ENCODE measurements around the gene TMEM256.

Gene TMEM256

DNA sequence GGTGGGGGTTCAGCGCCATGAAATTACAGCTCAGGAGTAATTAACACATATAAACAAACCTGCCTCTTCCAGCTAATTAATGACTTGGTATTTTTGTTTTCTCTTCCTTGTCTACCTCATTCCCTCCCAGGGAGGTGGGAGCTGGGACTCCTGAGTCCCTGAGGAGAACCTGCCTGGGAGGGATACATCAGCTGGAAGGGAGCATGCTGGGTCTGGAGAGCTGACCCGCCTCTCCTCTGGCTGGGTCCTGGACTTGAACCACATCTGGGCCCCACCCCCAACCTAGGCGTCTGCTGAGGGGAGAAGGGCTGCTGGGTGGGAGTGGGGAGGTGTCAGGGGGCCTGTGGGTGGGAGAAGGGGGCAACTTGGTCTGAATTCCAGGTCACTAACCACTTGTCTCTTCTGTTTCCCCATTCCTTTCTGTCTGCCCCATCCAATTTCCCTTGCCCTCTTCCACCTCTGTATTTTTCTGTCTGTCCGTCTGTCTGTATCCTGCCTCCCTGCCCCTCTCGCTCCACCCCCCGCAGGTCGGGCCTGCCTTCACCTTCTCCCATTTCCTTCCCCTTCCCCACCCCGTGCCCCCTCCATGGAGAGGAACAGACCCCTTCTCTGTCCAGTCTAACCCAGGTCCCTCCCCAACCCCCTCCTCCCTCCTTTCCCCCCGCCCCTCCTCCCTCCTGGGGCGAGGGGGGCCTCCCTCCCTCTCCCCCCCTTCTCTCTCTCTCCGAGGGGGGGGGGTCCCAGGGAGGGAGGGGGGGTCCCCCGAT, 3.8 kb upstream of the TMEM256 start, which contains the start of gene NLGN2:
TSS of gene NLGN2 (plus strand) at position 361 of the 767 bp plus-strand sequence. CDS start 411 bp downstream, outside the sequence.
- DNase-seq (ENCODE audit: low read depth), result no peak

DNA sequence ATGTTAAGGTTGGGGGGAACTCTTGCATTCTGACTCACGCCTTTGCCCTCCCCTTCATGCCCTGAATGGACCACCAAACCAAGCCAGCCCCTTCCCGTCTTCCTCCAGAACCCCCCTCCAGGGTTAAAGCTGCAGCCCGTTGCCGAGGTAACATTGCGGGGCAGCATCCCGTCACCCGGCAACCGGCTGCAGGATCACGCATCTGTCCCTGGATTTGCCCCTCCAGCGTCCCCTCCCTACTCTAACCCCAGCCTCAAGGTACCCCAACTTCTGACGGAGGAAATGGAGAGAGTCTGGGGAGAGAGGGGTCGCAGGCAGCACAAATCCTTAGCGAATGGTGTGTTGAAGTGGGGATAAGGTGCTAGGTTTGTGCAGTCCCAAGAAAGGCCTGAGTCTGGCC, 3.2 kb upstream of the TMEM256 start:
- DNase-seq (ENCODE audit: low read depth), result no peak

DNA sequence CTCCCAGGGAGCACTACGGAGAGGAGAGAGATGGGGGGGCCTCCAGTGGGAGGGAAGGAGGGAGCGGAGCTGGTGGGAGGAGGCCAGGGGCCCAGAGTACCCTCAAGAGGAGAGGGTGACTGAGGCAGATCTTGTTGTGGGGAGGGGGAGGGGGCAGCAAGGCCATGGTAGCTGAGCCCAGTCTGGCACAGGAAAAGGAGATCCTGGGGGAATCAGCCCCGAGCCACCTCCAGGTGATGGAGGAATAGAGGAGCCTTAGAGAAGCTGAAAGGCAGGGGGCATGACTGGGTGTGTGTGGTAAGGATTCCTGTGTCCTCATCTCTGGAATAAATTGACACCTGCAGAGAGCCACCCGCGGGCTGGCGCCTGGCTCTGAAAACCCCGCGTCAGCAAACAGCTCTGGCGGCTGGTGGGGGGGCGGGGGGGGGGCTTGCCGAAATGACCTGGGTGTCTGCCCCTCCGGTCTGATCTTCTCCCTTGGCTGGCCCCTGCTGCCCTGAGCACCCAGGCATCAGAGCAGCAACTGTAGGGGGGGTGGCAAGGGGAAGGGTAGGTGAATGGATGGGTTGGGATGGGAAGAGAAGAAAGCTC, 2.4 kb upstream of the TMEM256 start:
- DNase-seq (ENCODE audit: low read depth), result no peak

DNA sequence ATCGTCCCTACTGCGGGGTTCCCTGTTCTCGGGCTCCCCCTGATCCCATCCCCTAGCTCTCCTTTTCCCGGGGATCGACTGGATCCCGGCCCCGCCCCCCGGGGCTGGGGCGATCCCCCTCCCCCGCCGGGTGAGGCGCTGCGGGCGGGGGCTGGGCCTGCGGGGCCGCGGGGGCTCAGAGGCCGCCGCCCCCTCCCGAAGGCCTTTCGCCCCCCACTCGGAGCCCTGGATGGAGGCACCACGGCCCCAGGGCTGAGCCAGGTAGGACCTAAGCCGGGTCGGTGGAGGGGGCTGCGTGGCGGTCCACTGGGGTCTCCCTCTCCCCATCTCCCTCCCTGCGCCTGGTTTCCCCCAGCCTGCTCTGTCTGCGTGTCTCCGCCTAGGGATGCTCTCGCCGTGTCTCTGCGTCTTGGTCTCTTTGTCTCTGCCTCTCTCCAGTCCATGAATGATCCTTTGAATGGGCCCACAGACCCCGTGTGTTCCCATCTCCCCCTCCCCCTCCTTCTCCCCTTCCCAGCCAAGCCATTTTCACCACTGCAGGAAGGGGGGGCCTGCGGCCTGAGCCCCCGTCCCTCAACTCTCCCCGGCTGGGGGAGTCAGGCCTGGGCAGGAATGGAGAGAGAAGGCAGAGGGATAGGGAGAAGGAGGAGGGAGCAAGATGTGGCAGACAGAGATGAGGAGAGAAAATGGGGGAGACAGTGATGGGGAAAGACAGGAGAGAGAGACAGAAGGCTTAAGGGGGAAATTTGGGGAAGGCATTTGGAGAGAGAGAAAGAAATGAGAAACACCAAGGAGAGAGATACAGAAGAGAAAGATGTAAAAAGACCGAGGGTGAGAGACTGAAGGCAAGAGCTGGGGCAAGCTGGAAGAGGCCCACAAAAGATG, 1.7 kb upstream of the TMEM256 start:
- no peak for DNase-seq (ENCODE audit: low read depth)

DNA sequence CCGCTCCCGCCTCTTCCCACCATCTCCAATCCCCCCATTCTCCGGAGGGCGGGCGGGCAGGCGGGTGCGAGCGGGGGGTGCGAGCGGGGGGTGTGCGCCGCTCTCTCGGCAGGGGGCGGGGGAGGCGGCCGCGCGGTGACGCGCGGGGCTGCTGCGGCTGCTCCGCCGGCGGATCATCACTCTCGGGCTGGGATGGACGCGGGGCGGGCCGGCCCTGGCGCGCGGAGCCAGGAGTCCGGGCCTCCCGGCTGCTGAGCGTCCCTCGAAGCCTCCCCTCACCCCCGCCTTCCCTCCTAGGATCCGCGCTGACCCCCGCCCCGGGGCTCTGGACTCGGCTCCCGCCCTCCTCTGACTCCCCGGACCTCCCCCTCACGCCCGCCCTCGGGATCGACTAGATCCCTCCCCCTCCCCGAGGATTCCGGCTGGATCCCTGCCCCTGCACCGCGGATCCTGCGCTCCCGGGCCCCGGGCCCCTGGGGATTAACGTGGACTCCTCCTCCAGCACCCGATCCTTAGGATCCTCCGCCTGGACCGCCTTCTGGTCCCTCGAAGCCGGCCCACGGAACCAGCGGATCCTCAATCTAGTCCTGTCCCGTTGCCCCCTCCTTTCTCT, 946 bp upstream of the TMEM256 start:
- no peak for DNase-seq (ENCODE audit: low read depth)

DNA sequence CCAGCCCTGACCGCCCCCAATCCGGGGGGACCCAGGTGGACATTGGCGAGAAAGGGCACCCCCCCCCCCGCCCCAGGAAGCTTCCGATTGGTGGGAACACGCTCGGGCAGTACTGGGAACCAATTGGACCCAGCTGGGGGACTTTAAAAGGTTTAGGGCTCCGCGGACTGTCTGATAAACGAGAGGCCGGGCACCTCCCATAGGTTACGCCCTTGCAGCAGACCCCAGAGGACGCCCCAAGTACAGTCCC, 245 bp downstream of the TMEM256 start:
- DNase-seq (ENCODE audit: low read depth), result no peak

DNA sequence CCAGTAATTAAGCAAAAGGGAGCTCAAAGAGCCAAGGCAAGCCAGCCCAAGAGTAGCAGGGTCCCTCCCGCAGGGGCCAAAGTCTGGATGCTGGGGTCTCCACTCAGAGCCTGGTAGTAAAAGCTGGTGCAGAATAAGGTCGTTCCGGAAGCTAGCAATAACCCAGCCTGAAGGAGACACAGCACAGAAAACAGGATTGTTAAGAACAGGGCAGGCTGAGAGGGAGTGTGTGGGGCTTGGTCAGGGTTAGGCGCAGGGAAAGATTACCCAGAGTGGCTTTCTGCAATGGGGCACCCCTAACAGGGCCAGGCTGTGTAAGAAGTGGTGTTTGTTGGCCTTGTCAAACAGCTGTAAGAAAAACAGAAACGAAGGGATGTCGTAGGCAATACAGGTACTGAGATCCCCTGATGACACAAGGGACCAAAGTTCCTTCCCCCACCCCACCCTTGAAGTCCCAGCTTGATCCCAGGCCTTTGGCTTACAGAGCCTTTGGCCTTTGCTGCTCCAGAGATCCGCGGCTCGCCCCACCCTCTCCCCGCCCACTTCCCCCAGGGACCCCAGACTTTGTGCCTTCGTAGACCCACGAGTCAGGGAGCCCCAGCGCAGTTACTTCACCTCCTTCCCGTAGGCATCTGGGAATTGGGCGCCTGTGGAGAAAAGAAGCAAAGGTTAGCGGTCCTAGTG, 712 bp downstream of the TMEM256 start:
- no peak for DNase-seq (ENCODE audit: low read depth)

DNA sequence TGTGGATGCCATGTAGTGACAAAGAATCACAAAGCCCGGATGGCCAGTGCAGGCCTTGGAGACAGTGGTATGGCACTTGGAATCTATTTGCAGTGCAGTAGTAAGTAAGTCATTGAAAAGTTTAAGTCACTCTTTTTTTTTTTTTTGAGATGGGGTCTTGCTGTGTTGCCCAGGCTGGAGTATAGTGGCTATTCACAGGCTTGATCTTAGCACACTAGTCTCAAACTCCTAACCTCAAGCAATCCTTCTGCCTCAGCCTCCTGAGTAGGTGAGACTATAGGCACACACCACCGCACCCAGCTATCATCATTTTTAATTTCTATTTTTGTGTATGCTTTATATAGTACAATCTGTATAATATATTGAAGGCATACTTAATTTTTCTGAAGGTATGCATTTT, 5.3 kb downstream of the TMEM256 start:
- DNase-seq (ENCODE audit: low read depth), result no peak

DNA sequence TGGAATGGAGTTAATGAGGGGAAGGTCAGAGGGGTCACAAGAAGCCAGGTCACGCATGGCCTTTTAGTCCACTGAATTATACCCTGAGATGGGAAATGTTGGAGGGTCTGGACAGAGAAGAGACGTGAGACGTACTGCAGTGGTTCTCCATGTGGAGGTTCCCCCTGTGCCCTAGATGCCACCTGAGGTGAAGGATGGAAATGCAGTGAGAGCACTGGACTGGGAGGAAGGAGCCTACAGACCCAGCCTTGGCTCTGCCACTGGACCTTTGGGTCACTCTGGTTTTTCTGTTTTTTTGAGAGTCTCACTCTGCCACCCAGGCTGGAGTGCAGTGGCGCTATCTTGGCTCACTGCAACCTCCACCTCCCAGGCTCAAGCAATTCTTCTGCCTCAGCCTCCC, 7.8 kb downstream of the TMEM256 start:
- DNase-seq (ENCODE audit: low read depth), result no peak

DNA sequence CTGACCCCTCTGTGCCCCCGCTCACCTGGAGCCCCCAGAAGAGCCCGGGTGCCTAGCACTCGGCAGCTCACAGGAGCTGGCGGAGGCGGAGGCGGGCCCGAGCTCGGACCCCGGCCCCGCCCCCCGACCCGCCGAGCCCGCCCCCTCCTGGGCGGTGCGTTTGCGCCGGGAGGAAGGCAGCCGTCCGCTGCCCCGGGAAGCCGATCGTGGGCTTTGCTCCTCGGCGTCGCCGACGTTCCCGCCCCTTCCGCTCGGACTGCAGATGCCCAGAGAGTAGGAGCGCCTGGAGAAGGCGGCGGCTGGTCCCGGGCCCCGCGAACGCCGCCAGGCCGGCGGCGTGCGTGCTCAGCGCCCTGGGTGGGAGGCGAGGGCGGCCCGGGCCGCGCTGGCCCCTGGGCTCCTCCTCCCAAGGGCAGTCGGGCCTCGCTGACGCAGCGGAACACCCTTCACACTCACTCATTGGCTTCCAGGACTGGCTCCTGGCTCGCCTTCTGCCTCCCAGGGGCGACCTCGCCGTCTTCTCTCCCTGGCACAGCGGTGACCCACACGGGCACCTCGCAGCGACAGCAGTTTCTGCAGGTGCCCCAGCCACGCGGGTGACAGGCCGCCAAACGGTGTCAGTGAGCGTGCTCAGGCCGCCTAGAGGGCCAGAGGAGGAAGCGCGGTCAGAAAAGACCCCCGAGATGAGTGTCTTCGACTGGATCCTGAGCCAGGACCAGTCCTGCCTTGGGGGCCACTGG, 9.3 kb downstream of the TMEM256 start, which contains the start of gene PLSCR3:
TSS of gene PLSCR3 (minus strand) at position 74 of the 740 bp plus-strand sequence. CDS start 415 bp downstream, outside the sequence.
- DNase-seq (ENCODE audit: low read depth), result peak; percentile 93

DNA sequence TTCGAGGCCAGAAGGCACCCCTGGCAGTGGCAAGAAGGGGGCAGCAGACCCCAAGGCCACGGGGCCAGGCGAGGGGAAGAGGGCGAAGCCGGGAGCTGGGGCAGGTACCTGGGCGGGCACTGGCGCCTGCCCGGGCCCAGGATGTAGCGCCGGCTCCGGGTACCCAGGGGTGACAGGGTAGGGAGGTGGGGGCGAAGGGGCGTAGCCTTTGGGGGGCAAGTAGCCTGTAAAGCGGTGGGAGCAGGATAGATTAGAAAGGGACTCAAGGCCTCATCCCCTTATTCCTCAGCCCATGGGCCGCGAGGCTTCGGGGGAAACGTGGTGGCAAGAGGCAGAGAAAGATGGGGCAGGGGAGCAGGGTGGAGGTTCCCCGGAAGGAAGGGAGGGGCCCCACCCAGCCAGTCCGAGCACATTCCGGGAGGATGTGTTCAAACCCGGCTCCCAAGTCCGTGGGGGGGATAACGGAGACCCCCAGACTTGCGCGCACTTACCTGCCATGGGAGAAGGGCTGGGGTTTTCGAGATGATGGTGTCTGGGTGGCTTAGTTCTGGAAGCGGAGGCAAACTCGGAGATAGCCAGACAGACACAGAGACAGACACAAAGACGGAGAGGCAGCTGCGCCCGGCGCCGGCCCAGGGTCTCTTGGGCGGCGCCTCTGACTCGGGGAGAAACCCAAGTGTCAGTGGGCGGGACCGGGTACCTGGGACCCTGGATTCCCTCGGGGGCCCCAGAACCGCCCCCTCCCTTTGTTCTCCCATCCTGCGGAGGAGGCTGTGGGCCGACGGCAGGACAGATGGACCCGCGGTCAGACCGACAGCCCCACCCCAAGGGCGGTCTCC, 10.1 kb downstream of the TMEM256 start:
- DNase-seq (ENCODE audit: low read depth), result peak; percentile 37

DNA sequence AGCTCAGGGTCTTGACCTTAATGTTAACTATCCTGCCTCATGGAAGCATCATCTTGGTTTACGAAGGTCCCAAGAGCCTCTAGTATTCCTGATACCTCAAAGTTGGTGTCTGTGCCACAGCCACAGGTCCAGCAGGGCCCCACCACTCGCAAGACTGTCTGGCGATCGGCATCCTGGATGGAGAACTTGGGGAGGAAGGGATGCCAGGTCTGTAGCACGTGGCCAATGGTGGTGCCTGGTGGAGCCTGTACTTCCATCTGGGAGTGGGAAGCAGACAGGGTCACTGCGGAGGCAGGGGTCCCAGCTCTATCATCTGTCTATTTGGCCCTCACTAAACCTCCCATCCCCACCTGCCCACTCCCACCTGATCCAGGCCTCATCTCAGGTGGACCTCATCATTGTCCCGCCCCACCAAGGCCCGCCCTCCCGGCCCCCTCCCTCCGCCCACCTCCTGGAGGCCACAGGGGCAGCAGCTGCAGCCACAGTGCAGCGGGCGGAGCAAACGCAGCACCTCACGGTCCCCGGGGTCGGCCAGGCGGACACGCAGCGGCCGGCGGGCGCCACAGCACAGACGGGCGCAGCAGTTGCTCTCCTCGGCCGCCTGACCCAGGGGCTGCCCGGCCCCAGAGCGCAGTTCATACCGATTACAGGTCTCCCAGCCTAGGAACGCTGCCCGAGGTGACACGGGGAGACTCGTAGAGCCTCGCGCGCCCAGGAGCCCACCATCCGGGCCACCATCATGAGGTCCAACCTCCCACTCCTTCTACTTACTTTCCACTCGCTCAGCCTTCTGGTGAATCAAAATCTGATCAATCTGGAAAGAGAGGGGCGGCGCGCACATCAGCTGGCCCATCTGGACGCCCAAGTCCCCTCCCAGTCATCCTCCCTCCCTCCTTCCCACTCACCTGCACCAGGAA, 10.9 kb downstream of the TMEM256 start:
- no peak for DNase-seq (ENCODE audit: low read depth)

DNA sequence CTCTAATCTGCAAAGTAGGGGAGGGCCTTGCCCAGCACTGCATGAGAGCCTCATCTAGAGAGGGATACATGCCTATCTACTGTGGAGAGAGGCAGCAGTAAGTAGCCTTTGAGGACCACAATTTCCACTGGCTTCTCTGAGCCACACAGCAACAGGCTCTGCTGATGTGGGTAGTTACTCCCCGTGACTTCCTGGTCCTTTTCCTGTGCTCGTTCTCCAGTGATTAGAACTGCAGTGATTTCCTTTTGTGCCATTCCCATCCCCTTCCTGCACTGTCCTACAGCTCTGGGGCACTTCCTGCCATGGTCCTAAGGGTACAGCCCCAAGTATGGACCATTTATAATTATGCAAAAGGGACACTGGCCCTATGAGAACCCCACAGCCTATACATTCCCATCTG, 12.6 kb downstream of the TMEM256 start:
- DNase-seq (ENCODE audit: low read depth), result no peak

DNA sequence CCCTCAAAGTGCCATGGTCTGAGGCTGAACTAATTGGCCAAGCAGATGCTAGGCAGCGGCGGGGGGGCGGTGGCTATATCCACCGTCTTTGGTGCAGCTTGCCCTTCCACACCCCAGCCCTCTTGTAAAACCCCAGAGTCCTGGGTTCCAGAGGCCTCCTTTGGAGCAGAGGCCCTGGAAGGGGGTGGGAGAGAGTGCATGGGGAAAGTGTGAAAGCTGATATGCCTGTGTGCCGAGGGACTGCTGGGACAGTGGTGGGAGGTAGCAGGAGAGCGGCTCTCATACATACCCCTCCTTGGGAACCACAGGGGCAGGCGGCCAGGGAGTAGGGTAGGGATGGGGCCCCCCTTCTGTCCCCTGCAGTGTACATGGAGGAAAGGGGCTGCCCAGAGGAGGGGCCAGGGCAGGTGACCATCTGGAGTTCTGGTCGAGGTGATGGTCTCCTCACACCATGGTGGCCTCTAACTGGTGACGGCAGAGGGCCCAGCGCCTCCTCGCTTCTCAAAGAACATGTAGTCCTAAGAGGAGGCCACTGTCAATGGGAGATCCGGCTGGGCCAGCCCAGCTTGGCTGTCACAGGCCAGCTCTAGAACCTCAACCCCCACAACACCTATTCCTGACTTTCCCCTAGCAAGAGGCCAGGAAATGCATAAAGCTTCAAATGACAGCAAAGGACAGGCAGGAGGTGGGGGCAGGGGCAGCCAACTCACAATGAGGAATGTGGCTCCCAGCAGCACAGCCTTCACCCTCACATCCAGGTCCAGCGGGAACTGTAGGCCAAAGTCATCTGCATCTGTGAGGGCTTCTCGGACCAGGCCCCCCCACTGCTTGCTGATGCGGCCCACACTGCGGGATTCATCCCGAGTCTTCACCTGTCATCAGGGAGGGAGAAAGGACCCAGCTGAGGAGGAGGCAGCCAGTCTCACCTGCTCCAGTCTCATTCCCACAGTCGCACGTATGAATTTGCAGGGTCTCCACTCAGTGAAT, 13.7 kb downstream of the TMEM256 start:
- no peak for DNase-seq (ENCODE audit: low read depth)

DNA sequence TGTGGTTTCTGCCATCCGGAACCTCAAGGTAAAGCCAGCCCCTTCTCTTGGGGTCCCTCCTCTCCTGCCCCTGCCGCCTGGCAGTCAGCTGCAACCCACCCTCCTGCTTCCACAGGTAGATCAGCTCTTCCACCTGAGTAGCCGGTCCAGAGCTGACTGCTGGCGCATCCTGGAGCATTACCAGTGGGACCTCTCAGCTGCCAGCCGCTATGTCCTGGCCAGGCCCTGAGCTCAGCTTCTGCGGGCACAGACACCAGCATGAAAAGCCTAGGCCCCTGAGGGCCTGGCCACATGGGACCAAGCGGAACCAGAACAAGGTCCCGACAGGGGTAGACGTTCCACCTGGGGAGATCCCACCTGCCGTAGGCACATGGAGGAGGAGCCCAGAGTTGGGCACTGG, 15.0 kb downstream of the TMEM256 start:
- DNase-seq (ENCODE audit: low read depth), result no peak

DNA sequence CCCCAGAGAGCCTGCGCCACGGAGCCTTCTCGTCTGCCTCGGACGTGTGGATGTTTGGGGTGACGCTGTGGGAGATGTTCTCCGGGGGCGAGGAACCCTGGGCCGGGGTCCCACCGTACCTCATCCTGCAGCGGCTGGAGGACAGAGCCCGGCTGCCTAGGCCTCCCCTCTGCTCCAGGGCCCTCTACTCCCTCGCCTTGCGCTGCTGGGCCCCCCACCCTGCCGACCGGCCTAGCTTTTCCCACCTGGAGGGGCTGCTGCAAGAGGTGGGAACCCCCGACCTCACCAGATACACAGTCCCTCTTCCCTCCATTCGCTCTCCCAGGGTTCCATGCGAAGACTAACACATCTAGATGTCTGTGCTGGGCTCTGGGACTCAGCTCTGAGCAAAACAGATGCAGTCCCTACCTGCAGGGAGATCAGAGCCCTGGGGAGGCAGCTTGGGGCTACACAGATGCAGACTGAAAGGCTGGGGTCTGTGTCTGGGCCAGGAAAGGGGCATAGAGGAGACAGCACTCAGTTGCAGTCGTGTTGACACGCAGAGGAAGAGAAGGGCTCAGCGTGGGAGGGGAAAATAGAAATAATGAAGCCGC, 19.3 kb downstream of the TMEM256 start:
- no peak for DNase-seq (ENCODE audit: low read depth)

DNA sequence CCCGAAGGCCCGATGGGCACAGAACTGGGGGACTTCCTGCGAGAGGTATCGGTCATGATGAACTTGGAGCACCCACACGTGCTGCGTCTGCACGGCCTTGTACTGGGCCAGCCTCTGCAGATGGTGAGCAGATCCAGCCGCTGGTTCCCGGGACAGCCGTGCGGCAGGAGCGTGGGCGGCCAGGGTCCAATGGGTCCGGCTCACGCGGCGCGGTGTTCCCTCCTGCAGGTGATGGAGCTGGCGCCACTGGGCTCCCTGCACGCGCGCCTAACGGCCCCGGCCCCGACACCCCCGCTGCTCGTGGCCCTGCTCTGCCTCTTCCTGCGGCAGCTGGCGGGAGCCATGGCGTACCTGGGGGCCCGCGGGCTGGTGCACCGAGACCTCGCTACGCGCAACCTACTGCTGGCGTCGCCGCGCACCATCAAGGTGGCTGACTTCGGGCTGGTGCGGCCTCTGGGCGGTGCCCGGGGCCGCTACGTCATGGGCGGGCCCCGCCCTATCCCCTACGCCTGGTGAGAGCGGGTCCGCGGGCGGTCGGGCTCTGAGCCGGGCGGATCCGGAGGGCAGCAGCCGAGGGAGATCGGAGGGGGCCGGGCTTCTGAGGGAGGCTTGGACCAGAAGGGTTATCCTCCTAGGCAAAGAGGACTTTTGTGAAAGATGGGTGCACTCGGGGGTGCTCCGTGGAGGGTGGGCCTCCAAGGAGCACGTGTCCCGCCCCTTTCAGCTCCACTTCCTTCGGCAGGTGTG, 20.0 kb downstream of the TMEM256 start:
- DNase-seq (ENCODE audit: low read depth), result peak; percentile 42
